Activated B cell treated with CpG ODN at 0.5 μM for 24 hours (primary cell): ENCODE measurements around the gene NBAS. TPM values are rescaled to one million over a fixed set of nuclear protein-coding genes. Genes with fewer than 3 reads are reported as not detected.

Source experiments
- ATAC-seq: fragments of 200-7000 bp; cut with Tn5 transposase; one replicate; pipeline ENCODE4 v1.10.0; 2021; ENCODE audit warnings: low read depth, mild to moderate bottlenecking, moderate library complexity
- CTCF ChIA-PET: fragments of 350-600 bp; sonication (Branson Sonifier 250); formaldehyde crosslinking; loops from one replicate; lab custom pipeline; 2021; ENCODE audit warnings: antibody characterized with exemption; lab: Charles Lee
- POLR2A ChIA-PET: fragments of 350-600 bp; sonication (Branson Sonifier 250); formaldehyde crosslinking; loops from one replicate; lab custom pipeline; 2021; ENCODE audit warnings: antibody characterized with exemption; lab: Charles Lee
- DNase-seq: peaks from one replicate; pipeline ENCODE4 v3.0.0; 2022
- H3K27ac Mint-ChIP-seq: one replicate; pipeline ENCODE4 v1.8.0; 2020; ENCODE audit warnings: mixed read lengths
- H3K27me3 Mint-ChIP-seq: one replicate; pipeline ENCODE4 v1.8.0; 2021; ENCODE audit warnings: mixed read lengths
- H3K36me3 Mint-ChIP-seq: one replicate; pipeline ENCODE4 v1.8.0; 2021; ENCODE audit warnings: low read depth, mixed read lengths
- H3K4me1 Mint-ChIP-seq: one replicate; pipeline ENCODE4 v1.8.0; 2021; ENCODE audit warnings: mixed read lengths
- H3K4me3 Mint-ChIP-seq: one replicate; pipeline ENCODE4 v1.8.0; 2020; ENCODE audit warnings: mild to moderate bottlenecking, mixed read lengths
- H3K9me3 Mint-ChIP-seq: one replicate; pipeline ENCODE4 v1.8.0; 2020; ENCODE audit warnings: mixed read lengths
- intact Hi-C: fragments of 100-400 bp; cut with micrococcal nuclease; formaldehyde crosslinking; loops from one replicate; pipeline ENCODE4 v1.15.1; 2024
- total RNA-seq: library from RNA; stranded (reverse); gene quantifications from 2 replicates; pipeline ENCODE4 v1.2.3, GENCODE V29; 2022
- TF ChIP-seq, protein P1 (sequence below): fragments of 200-600 bp; IDR thresholded peaks from one replicate; pipeline ENCODE4 v1.8.0; 2022; ENCODE audit warnings: antibody characterized with exemption, mild to moderate bottlenecking

NBAS gene
- total RNA-seq, 1 donor from 2014 or later = 40.1 TPM

DNA sequence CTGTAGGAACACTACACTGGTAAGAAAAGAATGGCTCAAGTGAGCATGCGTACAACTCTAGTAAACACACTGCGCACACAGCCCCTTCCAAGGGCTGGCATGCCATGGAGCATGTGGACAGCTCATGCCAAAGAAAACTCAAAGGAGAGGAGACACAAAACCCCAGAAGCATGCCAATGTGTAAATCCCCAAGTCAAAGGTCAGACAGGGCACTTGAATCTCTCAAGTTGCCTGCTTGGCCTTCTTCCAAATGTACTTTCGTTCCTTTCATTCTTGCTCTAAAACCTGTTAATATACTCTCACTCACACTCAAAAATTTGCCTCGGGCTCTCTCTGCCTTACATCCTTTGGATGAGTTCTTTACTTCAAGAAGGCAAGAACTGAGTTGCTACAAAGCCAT is 365.3 kb downstream of the NBAS start:
- H3K36me3 Mint-ChIP-seq = peaks cover 17% of the 10 kb centered on the region
- DNase-seq = no peak
- no peaks in the 10 kb centered on the region for H3K9me3 Mint-ChIP-seq
- no peak overlapping the region for H3K4me3 Mint-ChIP-seq
- ChIA-PET POLR2A (no interaction called here), CTCF (no interaction called here)
- no peaks in the 10 kb centered on the region for H3K4me1 Mint-ChIP-seq
- TF ChIP-seq, protein P1, sequence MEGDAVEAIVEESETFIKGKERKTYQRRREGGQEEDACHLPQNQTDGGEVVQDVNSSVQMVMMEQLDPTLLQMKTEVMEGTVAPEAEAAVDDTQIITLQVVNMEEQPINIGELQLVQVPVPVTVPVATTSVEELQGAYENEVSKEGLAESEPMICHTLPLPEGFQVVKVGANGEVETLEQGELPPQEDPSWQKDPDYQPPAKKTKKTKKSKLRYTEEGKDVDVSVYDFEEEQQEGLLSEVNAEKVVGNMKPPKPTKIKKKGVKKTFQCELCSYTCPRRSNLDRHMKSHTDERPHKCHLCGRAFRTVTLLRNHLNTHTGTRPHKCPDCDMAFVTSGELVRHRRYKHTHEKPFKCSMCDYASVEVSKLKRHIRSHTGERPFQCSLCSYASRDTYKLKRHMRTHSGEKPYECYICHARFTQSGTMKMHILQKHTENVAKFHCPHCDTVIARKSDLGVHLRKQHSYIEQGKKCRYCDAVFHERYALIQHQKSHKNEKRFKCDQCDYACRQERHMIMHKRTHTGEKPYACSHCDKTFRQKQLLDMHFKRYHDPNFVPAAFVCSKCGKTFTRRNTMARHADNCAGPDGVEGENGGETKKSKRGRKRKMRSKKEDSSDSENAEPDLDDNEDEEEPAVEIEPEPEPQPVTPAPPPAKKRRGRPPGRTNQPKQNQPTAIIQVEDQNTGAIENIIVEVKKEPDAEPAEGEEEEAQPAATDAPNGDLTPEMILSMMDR = no peak
- intact Hi-C loops = no loop called here
- no peak for ATAC-seq
- no peak overlapping the region for H3K27ac Mint-ChIP-seq
- no peaks in the 10 kb centered on the region for H3K27me3 Mint-ChIP-seq

DNA sequence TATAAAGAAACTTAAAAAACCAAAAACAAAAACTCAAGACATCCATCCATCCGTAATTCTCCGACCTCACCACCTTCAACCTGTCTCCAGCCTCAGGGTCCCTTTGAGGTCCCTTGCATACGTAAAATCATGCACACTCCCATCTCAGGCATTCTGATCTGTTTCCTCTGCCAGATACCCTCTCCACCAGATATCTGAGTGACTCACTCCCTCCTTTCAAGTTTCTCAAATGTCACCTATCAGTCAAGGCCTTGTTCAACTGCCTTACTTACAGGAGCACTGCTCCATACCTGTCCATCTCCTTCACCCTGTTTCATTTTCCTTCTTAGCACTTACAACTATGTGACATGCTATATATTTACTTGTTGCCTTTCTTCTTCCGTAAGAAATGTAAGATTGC is 369.3 kb downstream of the NBAS start:
- Mint-ChIP-seq H3K36me3 (peaks cover 38% of the 10 kb centered on the region), H3K4me3 (no peak overlapping the region), H3K9me3 (no peaks in the 10 kb centered on the region), H3K4me1 (no peaks in the 10 kb centered on the region), H3K27ac (no peak overlapping the region), H3K27me3 (no peaks in the 10 kb centered on the region)
- DNase-seq = no peak
- ChIA-PET CTCF (no interaction called here), POLR2A (no interaction called here)
- intact Hi-C loops = no loop called here
- ATAC-seq = no peak
- TF ChIP-seq, protein P1 = no peak

DNA sequence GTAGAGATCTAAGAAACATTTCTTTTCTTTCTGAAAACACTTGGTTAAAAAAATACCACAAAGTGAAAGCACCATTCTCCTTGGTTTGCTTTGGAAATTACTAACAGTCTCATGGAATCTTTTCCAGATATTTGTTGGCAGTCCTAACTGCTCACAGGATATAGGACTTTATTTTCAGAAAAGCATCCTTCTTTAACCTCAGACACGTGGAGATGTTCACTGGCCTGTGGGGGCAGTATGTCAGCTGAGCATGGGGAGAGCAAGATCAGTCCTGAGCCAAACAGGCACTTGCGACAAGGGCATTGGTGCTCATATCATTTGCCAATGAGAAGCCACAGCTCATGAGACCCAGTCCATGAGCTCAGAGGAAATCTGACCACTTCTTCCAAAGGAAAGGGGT is 371.9 kb downstream of the NBAS start:
- TF ChIP-seq, protein P1 = no peak
- CTCF ChIA-PET = no interaction called here
- intact Hi-C loops = no loop called here
- DNase-seq = no peak
- Mint-ChIP-seq H3K36me3 (peaks cover 48% of the 10 kb centered on the region), H3K9me3 (no peaks in the 10 kb centered on the region), H3K4me3 (no peak overlapping the region), H3K27ac (no peak overlapping the region), H3K27me3 (no peaks in the 10 kb centered on the region), H3K4me1 (no peaks in the 10 kb centered on the region)
- POLR2A ChIA-PET = no interaction called here
- no peak for ATAC-seq

DNA sequence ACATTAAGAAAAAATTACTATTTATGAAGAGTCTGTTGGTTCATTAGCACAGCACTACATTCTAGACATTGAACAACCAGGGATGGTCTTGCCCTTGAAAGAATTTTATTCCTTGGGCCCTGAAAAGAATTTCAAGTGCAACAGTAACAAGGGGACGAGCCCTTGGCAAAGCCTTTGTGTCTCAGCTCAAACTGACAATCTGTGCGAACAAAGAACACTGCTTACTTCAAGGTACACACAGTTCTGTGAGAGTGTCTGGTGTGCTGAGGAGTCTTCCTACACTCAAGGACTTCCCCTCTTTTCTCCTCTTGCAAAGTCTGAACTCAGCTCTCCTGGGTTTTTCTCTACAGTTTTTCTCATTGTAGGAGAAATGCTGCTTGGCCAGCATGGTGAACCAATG is 373.4 kb downstream of the NBAS start:
- H3K27ac Mint-ChIP-seq = no peak overlapping the region
- ChIA-PET POLR2A (no interaction called here), CTCF (no interaction called here)
- no peaks in the 10 kb centered on the region for H3K4me1 Mint-ChIP-seq
- peaks cover 54% of the 10 kb centered on the region for H3K36me3 Mint-ChIP-seq
- TF ChIP-seq, protein P1 = no peak
- H3K9me3 Mint-ChIP-seq = no peaks in the 10 kb centered on the region
- intact Hi-C loops = no loop called here
- no peaks in the 10 kb centered on the region for H3K27me3 Mint-ChIP-seq
- DNase-seq (no peak), ATAC-seq (no peak)
- H3K4me3 Mint-ChIP-seq = no peak overlapping the region

DNA sequence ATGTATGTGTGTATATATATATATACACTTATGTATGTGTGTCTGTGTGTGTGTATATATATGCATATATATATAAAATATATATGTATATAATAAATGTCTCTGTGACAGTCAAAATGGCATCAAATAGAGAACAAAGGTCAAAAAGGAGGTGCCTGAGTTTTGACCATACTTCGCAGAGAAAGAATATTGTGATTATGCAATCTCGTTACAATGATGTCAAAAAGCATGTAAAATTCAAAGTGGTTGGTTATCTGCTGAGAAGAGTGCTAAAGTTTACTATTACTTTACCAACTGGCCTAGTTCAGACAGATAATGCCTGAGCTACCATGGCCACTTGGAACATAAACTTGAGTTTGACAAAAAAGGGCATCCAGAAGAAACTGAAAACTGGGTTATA is 375.0 kb downstream of the NBAS start:
- ChIA-PET POLR2A (no interaction called here), CTCF (no interaction called here)
- Mint-ChIP-seq H3K36me3 (peaks cover 64% of the 10 kb centered on the region), H3K4me3 (no peak overlapping the region), H3K27me3 (no peaks in the 10 kb centered on the region), H3K27ac (no peak overlapping the region), H3K9me3 (no peaks in the 10 kb centered on the region), H3K4me1 (no peaks in the 10 kb centered on the region)
- intact Hi-C loops = no loop called here
- TF ChIP-seq, protein P1 = no peak
- no peak for ATAC-seq
- DNase-seq = no peak
